Measurements from ENCODE around the gene ST8SIA4. TPM values are rescaled to one million over a fixed set of nuclear protein-coding genes. Genes with fewer than 3 reads are reported as not detected.

ST8SIA4 gene
- total and polyA plus RNA-seq, 10 of the 15 experiments (the other 5 are each of a cell fraction or from before 2014, with no cell fraction given): 4.4 to 30.9 (median 19.5) TPM

- Histone ChIP-seq H2AFZ (ENCODE audit: control insufficient read depth, low read depth, low read length) (no peak overlapping the region), H3K4me1 (ENCODE audit: control insufficient read depth, insufficient read depth, low read length) (peaks cover 21% of the 10 kb centered on the region), H3K9me3 (replicated peaks; ENCODE audit: control insufficient read depth, insufficient read depth, low read length) (peaks cover 13% of the 10 kb centered on the region; the same call in 2 of the 3 replicates), H3K27ac (ENCODE audit: control insufficient read depth, insufficient read depth) (peak overlapping the region; percentile 25; the same call in 1 of the 2 replicates), H3K27me3 (replicated peaks in 1 of 2; ENCODE audit: control insufficient read depth in 2 of 2, insufficient read depth in 2 of 2, low read length in 1 of 2) (no peaks in the 10 kb centered on the region), H3K79me2 (ENCODE audit: control insufficient read depth, insufficient read depth, low read length) (peaks cover 26% of the 10 kb centered on the region), H3K9ac (ENCODE audit: control insufficient read depth, insufficient read depth, low read length) (no peak overlapping the region), H4K20me1 (ENCODE audit: control insufficient read depth, insufficient read depth) (no peaks in the 10 kb centered on the region), H3K4me2 (ENCODE audit: control insufficient read depth, insufficient read depth) (no peak overlapping the region), H3K4me3 (no peak overlapping the region), H3K36me3 (ENCODE audit: control insufficient read depth in 2 of 2, insufficient read depth in 2 of 2, low read length in 1 of 2) (peaks cover 0 to 7% of the 10 kb centered on the region in 2 experiments; a peak in 1 of 4 replicates)
- CTCF ChIA-PET: interaction anchor here (0.7 to 0.8 kb wide), 2 partner anchors 19 to 22 kb away, joined by 3 read pairs; no protein-coding TSS in a partner anchor
- SMC1A ChIA-PET (ENCODE audit: uncharacterized antibody, unreplicated experiment): interaction anchor here (1.1 to 10.3 kb wide), 8 partner anchors 12 to 86 kb away, joined by 5 to 220 read pairs (median 8); partner anchors contain the start of gene ST8SIA4
- intact Hi-C loops (cut with micrococcal nuclease; ENCODE audit: unreplicated experiment) (loop anchor here (2.0 kb wide), 1 partner anchor 38 kb away; no protein-coding TSS in a partner anchor), in situ Hi-C loops (cut with MboI) (no loop called here)
- no TSS peak for BruUV-seq (replicated peaks)
- peak; percentile 3; the same call in 2 of the 3 replicates for ATAC-seq
- 10% methylated on average over 3 of the region's 3 CpGs for WGBS (ENCODE audit: insufficient coverage, insufficient replicate concordance, low lambda C conversion rate, missing lambda C conversion rate)
- DNase-seq (ENCODE audit: low read depth, low spot score): no peak
- RAD21 ChIA-PET (ENCODE audit: unreplicated experiment): interaction anchor here (0.8 to 9.0 kb wide), 10 partner anchors 12 to 184 kb away, joined by 3 to 122 read pairs (median 5); no protein-coding TSS in a partner anchor
- POLR2A ChIA-PET: interaction anchor here (1.2 to 5.0 kb wide), 5 partner anchors 12 to 41 kb away, joined by 3 to 61 read pairs (median 5); partner anchors contain the start of gene ST8SIA4
- no peak for FAIRE-seq
- TF ChIP-seq, protein P1, sequence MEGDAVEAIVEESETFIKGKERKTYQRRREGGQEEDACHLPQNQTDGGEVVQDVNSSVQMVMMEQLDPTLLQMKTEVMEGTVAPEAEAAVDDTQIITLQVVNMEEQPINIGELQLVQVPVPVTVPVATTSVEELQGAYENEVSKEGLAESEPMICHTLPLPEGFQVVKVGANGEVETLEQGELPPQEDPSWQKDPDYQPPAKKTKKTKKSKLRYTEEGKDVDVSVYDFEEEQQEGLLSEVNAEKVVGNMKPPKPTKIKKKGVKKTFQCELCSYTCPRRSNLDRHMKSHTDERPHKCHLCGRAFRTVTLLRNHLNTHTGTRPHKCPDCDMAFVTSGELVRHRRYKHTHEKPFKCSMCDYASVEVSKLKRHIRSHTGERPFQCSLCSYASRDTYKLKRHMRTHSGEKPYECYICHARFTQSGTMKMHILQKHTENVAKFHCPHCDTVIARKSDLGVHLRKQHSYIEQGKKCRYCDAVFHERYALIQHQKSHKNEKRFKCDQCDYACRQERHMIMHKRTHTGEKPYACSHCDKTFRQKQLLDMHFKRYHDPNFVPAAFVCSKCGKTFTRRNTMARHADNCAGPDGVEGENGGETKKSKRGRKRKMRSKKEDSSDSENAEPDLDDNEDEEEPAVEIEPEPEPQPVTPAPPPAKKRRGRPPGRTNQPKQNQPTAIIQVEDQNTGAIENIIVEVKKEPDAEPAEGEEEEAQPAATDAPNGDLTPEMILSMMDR (IDR thresholded peaks at IDR 0.05 in 2 of 3, conservative IDR thresholded peaks at IDR 0.05 in 1 of 3; ENCODE audit: control insufficient read depth in 2 of 3, extremely low read depth in 1 of 3, insufficient read depth in 1 of 3, low read depth in 3 of 3, low read length in 3 of 3): no peak
- TF ChIP-seq ATF2 (IDR thresholded peaks at IDR 0.05; ENCODE audit: low read length) (peak; percentile 67; the same call in 1 of the 2 replicates), IRF4 (IDR thresholded peaks at IDR 0.05; ENCODE audit: low read depth, low read length) (peak; percentile 14; the same call in 1 of the 2 replicates), NFXL1 (IDR thresholded peaks at IDR 0.05; ENCODE audit: borderline replicate concordance) (no peak), FOXM1 (IDR thresholded peaks at IDR 0.05; ENCODE audit: low read depth, low read length) (peak; percentile 55; the same call in 1 of the 2 replicates), HDAC2 (IDR thresholded peaks at IDR 0.05) (no peak), BCL3 (IDR thresholded peaks at IDR 0.05; ENCODE audit: borderline replicate concordance, insufficient read depth, low read depth, low read length, poor library complexity, severe bottlenecking) (peak; percentile 34), MYC (IDR thresholded peaks at IDR 0.05; ENCODE audit: insufficient read depth, insufficient read length, insufficient replicate concordance, low read length, severe bottlenecking) (no peak), RUNX3 (IDR thresholded peaks at IDR 0.05; ENCODE audit: low read length) (peak; percentile 39; the same call in 1 of the 2 replicates)
- TF ChIP-seq, protein P2, sequence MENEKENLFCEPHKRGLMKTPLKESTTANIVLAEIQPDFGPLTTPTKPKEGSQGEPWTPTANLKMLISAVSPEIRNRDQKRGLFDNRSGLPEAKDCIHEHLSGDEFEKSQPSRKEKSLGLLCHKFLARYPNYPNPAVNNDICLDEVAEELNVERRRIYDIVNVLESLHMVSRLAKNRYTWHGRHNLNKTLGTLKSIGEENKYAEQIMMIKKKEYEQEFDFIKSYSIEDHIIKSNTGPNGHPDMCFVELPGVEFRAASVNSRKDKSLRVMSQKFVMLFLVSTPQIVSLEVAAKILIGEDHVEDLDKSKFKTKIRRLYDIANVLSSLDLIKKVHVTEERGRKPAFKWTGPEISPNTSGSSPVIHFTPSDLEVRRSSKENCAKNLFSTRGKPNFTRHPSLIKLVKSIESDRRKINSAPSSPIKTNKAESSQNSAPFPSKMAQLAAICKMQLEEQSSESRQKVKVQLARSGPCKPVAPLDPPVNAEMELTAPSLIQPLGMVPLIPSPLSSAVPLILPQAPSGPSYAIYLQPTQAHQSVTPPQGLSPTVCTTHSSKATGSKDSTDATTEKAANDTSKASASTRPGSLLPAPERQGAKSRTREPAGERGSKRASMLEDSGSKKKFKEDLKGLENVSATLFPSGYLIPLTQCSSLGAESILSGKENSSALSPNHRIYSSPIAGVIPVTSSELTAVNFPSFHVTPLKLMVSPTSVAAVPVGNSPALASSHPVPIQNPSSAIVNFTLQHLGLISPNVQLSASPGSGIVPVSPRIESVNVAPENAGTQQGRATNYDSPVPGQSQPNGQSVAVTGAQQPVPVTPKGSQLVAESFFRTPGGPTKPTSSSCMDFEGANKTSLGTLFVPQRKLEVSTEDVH (IDR thresholded peaks at IDR 0.05; ENCODE audit: low read depth, partially characterized antibody): no peak
- TF ChIP-seq, protein P3, sequence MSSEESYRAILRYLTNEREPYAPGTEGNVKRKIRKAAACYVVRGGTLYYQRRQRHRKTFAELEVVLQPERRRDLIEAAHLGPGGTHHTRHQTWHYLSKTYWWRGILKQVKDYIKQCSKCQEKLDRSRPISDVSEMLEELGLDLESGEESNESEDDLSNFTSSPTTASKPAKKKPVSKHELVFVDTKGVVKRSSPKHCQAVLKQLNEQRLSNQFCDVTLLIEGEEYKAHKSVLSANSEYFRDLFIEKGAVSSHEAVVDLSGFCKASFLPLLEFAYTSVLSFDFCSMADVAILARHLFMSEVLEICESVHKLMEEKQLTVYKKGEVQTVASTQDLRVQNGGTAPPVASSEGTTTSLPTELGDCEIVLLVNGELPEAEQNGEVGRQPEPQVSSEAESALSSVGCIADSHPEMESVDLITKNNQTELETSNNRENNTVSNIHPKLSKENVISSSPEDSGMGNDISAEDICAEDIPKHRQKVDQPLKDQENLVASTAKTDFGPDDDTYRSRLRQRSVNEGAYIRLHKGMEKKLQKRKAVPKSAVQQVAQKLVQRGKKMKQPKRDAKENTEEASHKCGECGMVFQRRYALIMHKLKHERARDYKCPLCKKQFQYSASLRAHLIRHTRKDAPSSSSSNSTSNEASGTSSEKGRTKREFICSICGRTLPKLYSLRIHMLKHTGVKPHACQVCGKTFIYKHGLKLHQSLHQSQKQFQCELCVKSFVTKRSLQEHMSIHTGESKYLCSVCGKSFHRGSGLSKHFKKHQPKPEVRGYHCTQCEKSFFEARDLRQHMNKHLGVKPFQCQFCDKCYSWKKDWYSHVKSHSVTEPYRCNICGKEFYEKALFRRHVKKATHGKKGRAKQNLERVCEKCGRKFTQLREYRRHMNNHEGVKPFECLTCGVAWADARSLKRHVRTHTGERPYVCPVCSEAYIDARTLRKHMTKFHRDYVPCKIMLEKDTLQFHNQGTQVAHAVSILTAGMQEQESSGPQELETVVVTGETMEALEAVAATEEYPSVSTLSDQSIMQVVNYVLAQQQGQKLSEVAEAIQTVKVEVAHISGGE (CRISPR knock-in tag; IDR thresholded peaks at IDR 0.05): no peak
Observed at GRCh38 chr5:100861148-100861547, 41.9 kb downstream of the ST8SIA4 start.

All from GM12878 (cell line).